ENCODE data around the gene EPB41L1.

The EPB41L1 gene

GRCh38 chr20:36235892-36236785 is 81.6 kb downstream of the EPB41L1 start, which contains the start of gene AAR2:
AAR2 (plus strand) TSS chr20:36236478; CDS start chr20:36239869, 3,391 bp downstream.
- DNase-seq (ENCODE audit: low read depth), result peak; percentile 34
- H3K4me3 ChIP-seq (ENCODE audit: low read length), result peak within 1 kb of the TSS; percentile 97
- TF ChIP-seq, protein P1, sequence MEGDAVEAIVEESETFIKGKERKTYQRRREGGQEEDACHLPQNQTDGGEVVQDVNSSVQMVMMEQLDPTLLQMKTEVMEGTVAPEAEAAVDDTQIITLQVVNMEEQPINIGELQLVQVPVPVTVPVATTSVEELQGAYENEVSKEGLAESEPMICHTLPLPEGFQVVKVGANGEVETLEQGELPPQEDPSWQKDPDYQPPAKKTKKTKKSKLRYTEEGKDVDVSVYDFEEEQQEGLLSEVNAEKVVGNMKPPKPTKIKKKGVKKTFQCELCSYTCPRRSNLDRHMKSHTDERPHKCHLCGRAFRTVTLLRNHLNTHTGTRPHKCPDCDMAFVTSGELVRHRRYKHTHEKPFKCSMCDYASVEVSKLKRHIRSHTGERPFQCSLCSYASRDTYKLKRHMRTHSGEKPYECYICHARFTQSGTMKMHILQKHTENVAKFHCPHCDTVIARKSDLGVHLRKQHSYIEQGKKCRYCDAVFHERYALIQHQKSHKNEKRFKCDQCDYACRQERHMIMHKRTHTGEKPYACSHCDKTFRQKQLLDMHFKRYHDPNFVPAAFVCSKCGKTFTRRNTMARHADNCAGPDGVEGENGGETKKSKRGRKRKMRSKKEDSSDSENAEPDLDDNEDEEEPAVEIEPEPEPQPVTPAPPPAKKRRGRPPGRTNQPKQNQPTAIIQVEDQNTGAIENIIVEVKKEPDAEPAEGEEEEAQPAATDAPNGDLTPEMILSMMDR (conservative IDR thresholded peaks at IDR 0.05; ENCODE audit: low read depth, low read length), result no peak

DNA sequence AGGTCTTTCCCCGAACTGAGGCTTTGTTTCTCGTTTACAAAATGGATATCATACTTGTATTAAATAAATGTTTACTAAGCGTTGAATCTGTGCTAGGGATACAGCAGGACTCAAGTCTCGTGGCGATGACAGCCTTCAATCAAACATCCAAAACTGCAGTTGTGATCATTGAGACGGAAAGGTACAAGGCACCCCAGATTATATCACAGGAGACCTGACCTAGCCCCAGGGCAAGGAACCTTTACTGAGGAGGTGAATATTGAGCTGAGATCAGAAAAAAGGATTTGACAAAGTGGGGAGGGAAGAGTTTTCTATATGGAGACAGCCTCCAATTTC is 82.2 kb downstream of the EPB41L1 start:
- H3K4me3 ChIP-seq (ENCODE audit: low read length), result peak overlapping the region; percentile 97
- TF ChIP-seq, protein P1 (conservative IDR thresholded peaks at IDR 0.05; ENCODE audit: low read depth, low read length), result no peak
- DNase-seq (ENCODE audit: low read depth), result no peak

DNA sequence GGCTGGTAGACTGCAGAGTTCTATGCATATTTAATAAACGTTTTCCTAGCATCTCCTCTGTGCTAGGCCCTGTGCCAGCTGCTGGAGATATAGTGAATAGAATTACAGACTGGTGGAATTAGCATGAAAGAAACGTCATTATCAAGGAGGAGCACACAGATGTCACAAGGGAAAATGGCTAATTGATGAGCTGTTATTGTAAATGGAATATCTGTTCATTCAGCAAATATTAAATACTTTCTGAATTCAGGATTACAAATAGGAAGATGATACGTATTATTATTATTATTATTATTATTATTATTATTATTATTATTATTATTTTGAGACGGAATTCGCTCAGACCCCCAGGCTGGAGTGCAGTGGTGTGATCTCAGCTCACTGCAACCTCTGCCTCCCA is 82.9 kb downstream of the EPB41L1 start:
- DNase-seq (ENCODE audit: low read depth), result no peak
- TF ChIP-seq, protein P1 (conservative IDR thresholded peaks at IDR 0.05; ENCODE audit: low read depth, low read length), result no peak
- H3K4me3 ChIP-seq (ENCODE audit: low read length), result peak overlapping the region; percentile 97

DNA sequence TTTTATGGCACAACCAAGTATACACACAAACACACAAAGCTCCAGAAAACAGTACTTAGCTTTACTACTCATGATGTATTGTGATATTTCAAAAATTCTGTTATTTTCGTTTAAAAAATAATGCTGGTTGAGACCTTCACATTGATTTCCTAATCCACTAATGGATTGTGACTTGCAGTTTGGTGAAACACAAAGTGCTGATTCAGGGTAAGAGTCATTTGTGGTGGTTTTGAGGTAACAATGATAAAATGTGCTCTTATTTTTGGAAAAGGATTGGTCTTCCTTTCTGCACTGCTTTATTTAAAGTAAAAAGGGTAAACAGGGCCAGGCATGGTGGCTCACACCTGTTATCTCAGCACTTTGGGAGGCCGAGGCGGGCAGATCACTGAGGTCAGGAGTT is 83.6 kb downstream of the EPB41L1 start:
- H3K4me3 ChIP-seq (ENCODE audit: low read length), result no peak overlapping the region
- no peak for DNase-seq (ENCODE audit: low read depth)
- TF ChIP-seq, protein P1 (conservative IDR thresholded peaks at IDR 0.05; ENCODE audit: low read depth, low read length), result no peak

DNA sequence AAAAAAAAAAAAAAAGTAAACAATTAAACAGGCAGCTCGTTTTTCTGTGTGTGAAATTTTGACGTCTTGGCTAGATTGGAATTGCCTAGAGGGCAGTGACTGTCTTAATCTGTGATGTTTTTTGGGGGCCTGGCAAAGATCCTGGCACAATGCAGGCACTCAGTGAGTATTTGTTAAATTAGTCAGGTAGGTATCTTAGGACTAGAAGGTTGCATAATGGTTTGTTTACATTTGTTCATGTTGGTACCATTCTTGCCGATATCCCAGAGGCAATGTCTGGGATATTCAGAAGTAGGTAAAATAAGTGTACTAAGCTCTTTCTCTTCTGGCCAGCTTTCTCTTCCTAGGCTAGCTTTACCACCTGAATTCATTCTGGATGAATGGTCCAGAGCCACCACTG is 84.2 kb downstream of the EPB41L1 start:
- TF ChIP-seq, protein P1 (conservative IDR thresholded peaks at IDR 0.05; ENCODE audit: low read depth, low read length), result no peak
- H3K4me3 ChIP-seq (ENCODE audit: low read length), result no peak overlapping the region
- no peak for DNase-seq (ENCODE audit: low read depth)

DNA sequence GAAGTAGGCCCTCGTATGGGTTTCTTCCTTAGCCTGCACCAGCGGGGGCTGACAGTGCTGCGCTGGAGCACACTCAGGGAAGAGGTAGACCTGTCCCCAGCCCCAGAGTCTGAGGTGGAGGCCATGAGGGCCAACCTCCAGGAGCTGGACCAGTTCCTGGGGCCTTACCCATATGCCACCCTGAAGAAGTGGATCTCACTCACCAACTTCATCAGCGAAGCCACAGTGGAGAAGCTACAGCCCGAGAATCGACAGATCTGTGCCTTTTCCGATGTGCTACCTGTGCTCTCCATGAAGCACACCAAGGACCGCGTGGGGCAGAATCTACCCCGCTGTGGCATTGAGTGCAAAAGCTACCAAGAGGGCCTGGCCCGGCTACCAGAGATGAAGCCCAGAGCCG is 85.5 kb downstream of the EPB41L1 start:
- TF ChIP-seq, protein P1 (conservative IDR thresholded peaks at IDR 0.05; ENCODE audit: low read depth, low read length), result no peak
- no peak overlapping the region for H3K4me3 ChIP-seq (ENCODE audit: low read length)
- DNase-seq (ENCODE audit: low read depth), result no peak

- TF ChIP-seq, protein P1 (conservative IDR thresholded peaks at IDR 0.05; ENCODE audit: low read depth, low read length), result no peak
- DNase-seq (ENCODE audit: low read depth), result no peak
- H3K4me3 ChIP-seq (ENCODE audit: low read length), result no peak overlapping the region
Observed at GRCh38 chr20:36241678-36242077, 87.1 kb downstream of the EPB41L1 start.

Data from retinal pigment epithelial cell (primary cell).